ENCODE results near the gene RFX2. TPM values are rescaled to one million over a fixed set of nuclear protein-coding genes. Genes with fewer than 3 reads are reported as not detected.
A peak's percentile ranks its signal among the peaks of the same experiment; 100 is the strongest.

Gene RFX2
- total and polyA plus RNA-seq, 10 of the 15 experiments (the other 5 are each of a cell fraction or from before 2014, with no cell fraction given), result 3.2 to 9.8 (median 4.7) TPM

- no peaks in the 10 kb centered on the region for H3K27me3 ChIP-seq (replicated peaks in 1 of 2; ENCODE audit: control insufficient read depth in 2 of 2, insufficient read depth in 2 of 2, low read length in 1 of 2)
- intact Hi-C loops (cut with micrococcal nuclease; ENCODE audit: unreplicated experiment) (loop anchor here (5.0 kb wide), 1 partner anchor 43 kb away; no protein-coding TSS in a partner anchor), in situ Hi-C loops (cut with MboI) (no loop called here)
- no peak overlapping the region; the same call in 1 of the 2 replicates for H2AFZ ChIP-seq (ENCODE audit: control insufficient read depth, low read depth, low read length)
- H3K4me3 ChIP-seq, result peak overlapping the region; percentile 73
- SMC1A ChIA-PET (ENCODE audit: uncharacterized antibody, unreplicated experiment), result interaction anchor here (1.5 kb wide), 1 partner anchor 10 kb away, joined by 5 read pairs; no protein-coding TSS in a partner anchor
- no peaks in the 10 kb centered on the region; the same call in 2 of the 3 replicates for H3K9me3 ChIP-seq (replicated peaks; ENCODE audit: control insufficient read depth, insufficient read depth, low read length)
- DNase-seq (ENCODE audit: low read depth, low spot score) (no peak), ATAC-seq (no peak), FAIRE-seq (no peak)
- H3K27ac ChIP-seq (ENCODE audit: control insufficient read depth, insufficient read depth), result no peak overlapping the region
- CTCF ChIA-PET, result no interaction called here
- peak overlapping the region; percentile 87 for H3K4me2 ChIP-seq (ENCODE audit: control insufficient read depth, insufficient read depth)
- no TSS peak for BruUV-seq (replicated peaks)
- no peaks in the 10 kb centered on the region for H3K4me1 ChIP-seq (ENCODE audit: control insufficient read depth, insufficient read depth, low read length)
- no peaks in the 10 kb centered on the region for H3K36me3 ChIP-seq (ENCODE audit: control insufficient read depth in 2 of 2, insufficient read depth in 2 of 2, low read length in 1 of 2)
- TF ChIP-seq CBX5 (IDR thresholded peaks at IDR 0.05; ENCODE audit: low read depth) (no peak), ZSCAN29 (IDR thresholded peaks at IDR 0.05) (no peak), SMAD5 (IDR thresholded peaks at IDR 0.05; ENCODE audit: low read depth) (no peak), SIN3A (IDR thresholded peaks at IDR 0.05; ENCODE audit: low read depth, low read length) (0 out of 2 replicates have a peak, but pooled peaks have one; percentile 9), SIX5 (IDR thresholded peaks at IDR 0.05; ENCODE audit: low read depth, low read length, severe bottlenecking) (no peak)
- RAD21 ChIA-PET (ENCODE audit: unreplicated experiment), result interaction anchor here (1.0 kb wide), 1 partner anchor 14 kb away, joined by 3 read pairs; no protein-coding TSS in a partner anchor
- peak overlapping the region; percentile 25; the same call in 1 of the 2 replicates for H3K9ac ChIP-seq (ENCODE audit: control insufficient read depth, insufficient read depth, low read length)
- no peaks in the 10 kb centered on the region for H4K20me1 ChIP-seq (ENCODE audit: control insufficient read depth, insufficient read depth)
- H3K79me2 ChIP-seq (ENCODE audit: control insufficient read depth, insufficient read depth, low read length), result no peaks in the 10 kb centered on the region
- POLR2A ChIA-PET, result no interaction called here
- WGBS (ENCODE audit: insufficient coverage, insufficient replicate concordance, low lambda C conversion rate, missing lambda C conversion rate), result 2% methylated on average over 14 of the region's 38 CpGs
Measured at GRCh38 chr19:6109947-6110346, 353 bp downstream of the RFX2 start.
